HG02943 (cell line): ENCODE measurements around the gene STK17B.
"Not testable (repeated sequence)": the region's sequence is repeated elsewhere in the genome, so short reads cannot be mapped to it uniquely, and the experiment has no call there.

ENCODE experiments used
- ATAC-seq: cut with Tn5 transposase; IDR thresholded peaks from one replicate; pipeline ENCODE4 v1.9.1; 2021; ENCODE audit warnings: mild to moderate bottlenecking, low read depth, moderate library complexity; ENCODE audit not compliant: unreplicated experiment

The STK17B gene

DNA sequence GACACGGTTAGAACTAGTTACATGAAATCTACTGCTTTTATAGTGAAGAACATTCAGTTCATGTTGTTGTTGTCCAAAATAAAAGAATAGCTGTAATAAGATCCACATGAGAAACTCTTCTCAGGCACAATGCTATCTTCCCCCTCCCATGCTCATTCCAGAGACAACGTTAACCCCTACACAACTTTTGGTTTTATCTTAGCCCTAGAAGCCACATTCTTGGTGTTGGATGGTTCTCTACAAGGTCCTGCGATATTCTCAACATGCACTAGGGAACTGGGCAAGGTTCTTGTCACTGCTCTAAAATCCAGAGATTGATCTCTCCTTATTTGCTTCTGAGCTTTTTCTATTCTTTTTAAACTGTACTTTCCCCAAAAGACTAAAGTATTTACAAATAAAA lies 51.5 kb downstream of the STK17B start:
- ATAC-seq = no peak

DNA sequence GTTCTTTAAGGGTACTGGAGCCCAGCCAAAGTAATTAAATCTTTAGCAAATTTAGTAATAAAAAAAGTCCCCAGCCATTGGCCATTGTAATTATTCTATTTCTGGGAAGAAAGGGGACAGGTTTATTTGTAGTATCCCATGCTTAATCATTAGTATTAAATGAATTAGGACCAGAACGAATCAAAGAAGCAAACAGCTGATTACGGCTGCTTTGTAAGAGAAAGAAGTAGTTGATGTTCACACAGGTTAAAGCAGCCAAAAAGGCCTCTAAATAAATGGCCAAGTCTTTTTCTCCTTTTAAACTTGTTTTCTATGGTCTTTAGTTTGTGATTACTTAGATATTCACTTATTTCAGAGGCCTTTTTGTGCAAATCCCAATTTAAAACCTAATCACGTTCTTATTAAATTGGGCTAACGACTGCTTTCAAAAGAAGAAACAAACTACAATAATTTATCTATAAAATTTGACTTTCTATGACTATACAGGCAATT lies 54.1 kb downstream of the STK17B start:
- no peak for ATAC-seq

- no peak for ATAC-seq
Observed at GRCh38 chr2:196113061-196113974, 58.1 kb downstream of the STK17B start.

DNA sequence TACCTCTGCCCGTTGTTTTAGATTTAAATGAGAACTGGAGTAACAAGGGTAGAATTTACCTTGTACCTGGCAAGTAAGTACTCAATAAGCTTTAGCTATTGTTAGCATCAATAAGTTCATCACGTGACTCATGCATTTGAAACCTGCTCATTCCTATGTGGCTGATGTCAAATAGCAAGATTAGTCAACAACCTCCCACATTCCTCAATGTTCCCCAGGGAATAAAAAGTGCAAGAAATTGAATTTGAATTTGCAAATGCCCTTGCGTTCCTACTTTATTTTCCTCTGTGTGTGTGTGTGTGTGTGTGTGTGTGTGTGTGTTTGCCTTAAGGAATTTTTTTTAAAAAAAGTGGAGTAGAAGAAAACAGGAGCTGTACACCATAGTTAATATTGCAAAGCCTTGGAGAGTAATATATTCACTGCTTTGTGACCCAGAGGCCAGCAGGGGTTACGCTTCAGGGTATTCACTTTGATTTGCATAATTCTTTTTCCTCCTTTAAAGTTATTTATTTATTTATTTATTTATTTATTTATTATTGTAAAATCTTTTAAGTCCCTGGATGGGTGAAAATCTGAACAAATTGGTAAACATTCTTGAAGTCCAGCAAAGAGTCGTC lies 58.9 kb downstream of the STK17B start:
- ATAC-seq = no peak

GRCh38 chr2:196108604-196109003 lies 62.8 kb downstream of the STK17B start:
- ATAC-seq = no peak

GRCh38 chr2:196105951-196106350 lies 65.4 kb downstream of the STK17B start:
- ATAC-seq = no peak

- no peak for ATAC-seq
Observed at GRCh38 chr2:196104066-196104465, 67.3 kb downstream of the STK17B start.

DNA sequence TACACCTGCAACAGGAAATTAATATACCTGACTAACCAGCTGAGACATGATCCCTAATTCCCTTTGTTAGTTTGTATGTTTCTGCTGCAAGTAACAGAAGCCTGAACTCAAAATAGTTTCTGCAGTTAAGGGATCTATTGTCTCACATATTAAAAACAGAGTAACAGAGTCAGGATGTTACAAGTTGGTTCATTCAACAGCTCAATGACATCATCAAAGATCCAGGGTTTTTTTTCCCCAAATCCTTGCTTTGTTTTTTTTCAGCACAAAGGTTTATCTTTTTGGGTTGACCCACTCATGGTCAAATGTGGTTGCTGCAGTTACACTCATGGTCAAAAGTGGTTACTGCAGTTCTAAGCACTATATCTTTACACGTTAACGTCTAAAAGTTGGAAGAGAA lies 67.8 kb downstream of the STK17B start:
- no peak for ATAC-seq

DNA sequence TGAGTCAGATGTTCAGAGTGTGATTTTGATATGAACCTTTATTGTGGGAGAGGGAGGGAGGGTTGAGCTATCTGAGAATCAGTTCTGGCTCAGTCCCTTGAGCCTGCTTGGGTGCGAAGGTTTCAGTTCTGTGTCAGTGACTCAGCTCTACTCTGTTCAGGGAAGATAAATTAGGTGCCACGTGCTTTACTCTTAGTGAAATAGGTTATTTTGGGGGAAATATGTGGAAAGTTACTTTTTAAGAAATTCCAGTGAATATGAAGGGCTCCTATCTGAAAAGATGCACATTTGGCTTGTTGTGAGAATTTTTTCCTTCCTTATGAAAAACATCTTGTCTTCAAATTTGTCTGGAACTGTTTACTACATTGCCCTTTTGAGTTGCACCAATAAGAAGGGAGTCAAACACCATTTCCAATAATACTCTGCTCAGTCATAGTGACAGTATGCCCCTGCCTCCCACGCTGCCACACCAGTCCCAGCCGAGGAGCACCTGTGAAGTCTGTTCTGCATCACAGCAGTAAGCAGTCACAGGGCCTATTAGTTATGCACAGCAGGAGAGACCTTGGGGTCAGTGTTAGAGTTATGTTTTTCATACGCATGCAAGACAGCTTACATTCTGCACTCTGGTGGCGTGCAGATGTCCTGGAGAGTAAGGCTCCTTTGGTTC lies 69.9 kb downstream of the STK17B start:
- peak; percentile 88 for ATAC-seq

- ATAC-seq = no peak
Observed at GRCh38 chr2:196099916-196100315, 71.5 kb downstream of the STK17B start.

DNA sequence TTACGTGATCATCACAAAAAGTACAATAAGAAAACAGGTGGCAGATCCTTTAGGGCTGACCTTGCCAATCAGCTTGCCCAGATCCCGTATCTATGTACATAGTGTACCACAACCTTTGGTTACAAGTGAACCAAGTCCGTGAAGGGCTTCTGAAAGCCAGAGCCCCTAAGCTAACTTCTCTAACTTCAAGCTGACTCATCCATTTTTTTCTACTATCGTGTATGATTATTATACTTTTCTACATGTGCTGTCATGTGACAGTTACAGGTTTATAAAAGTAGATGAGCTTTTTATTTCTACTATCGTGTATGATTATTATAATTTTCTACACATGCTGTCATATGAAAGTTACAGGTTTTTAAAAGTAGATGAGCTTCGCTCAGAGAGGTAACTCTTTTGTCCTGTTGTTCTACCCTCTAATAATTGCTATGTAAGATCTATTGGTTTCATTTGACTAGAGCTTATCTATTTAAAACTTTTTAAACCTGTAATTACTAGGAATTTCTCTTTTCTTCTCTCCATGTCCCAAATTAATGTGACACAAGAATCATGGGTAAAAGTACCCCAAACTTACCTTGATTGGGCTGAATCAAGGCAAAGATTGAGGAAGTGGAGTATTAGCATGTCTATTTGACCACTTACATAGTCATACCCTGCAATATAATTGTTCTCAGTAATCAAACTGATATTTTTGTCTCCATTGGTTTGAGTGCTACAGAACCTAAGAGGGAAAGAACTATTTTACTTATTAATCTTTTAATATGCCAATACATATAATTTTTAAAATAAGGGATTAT lies 73.3 kb downstream of the STK17B start:
- ATAC-seq = no peak

DNA sequence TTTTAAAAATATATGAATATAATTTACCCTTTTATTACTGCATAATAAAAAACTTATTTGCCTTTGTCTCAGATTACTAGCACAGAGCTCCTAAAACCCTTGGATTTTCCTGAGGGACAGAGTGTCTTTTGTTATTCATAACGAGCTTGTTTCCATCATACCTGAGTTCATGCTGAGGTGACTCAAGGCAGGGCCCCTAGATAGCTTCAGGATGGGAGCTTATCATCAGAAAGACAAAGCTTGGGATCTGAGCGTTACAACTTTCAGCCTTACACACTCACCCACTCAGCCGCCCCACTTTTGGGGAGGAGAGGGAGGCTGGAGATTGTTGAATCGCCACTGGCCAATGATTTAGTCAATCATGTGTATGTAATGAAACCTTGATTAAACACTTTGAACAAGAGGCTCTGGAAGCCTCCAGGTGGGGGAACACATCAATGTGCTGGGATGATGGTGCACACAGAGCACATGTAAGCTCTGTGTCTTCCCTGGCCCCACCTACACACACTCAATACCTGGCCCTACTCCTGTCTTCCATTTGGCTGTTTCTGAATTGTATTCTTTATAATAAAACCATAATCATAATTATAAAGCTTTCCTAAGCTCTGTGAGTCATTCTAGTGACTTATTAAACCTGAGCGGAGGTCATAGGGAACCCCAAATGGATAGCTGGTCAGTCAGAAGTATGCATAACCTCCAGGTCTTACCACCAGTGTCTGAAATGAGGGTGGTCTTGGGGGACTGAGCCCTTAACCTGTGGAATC lies 74.2 kb downstream of the STK17B start:
- ATAC-seq = no peak

GRCh38 chr2:196096264-196096663 lies 75.1 kb downstream of the STK17B start:
- ATAC-seq = no peak

- ATAC-seq = not testable (repeated sequence)
Observed at GRCh38 chr2:196089448-196089847, 81.9 kb downstream of the STK17B start.

DNA sequence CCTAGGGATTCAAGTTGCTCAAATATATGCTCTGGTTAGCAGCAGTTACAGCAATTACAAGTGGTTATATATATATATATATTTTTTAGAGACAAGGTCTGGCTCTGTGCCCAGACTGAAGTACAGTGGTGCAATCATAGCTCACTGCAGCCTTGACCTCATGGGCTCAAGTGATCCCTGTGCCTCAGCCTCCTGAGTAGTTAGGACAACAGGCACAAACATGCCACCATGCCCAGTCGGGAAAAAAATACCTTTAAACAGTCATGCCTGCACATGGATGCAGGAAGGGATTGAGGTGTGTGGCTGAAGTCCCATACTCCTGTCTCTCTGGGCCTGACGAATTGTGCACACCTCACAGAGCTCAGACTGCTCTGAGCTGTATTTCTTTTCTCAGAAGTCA lies 83.2 kb downstream of the STK17B start:
- ATAC-seq = no peak

DNA sequence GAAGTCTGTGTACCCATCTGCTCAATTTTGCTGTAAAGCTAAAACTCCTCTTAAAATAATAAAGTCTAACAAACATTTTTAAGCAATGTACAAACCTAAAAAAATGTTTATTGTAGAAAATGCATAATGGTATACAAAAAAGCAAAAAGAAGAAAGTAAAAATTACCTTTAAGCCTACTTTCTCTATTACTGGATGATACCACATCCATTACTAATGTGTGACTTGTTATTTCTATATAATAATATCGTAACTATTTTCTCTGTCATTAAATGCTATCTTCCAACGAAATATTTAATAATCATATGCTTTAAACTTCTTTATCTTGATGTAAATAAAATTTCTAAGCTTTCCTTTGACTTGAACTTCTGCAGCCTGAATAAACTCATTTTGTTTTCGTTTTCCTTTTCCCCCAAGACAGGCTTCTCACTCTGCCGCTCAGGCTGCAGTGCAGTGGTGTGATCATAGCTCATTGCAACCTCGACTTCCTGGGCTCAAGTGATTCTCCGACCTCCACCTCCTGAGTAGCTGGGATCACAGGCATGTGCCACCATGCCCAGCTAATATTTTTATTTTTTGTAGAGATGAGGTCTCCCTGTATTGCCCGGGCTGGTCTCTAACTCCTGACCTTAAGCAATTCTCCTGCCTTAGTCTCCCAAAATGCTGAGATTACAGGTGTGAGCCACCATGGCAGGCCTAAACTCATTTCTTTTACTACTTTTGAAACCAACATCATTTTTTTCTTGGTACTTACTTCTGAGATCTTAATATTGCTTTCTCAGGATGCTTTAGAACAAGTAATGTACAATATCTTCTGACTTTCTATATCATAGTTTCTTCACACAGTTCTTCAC lies 84.6 kb downstream of the STK17B start:
- no peak for ATAC-seq

DNA sequence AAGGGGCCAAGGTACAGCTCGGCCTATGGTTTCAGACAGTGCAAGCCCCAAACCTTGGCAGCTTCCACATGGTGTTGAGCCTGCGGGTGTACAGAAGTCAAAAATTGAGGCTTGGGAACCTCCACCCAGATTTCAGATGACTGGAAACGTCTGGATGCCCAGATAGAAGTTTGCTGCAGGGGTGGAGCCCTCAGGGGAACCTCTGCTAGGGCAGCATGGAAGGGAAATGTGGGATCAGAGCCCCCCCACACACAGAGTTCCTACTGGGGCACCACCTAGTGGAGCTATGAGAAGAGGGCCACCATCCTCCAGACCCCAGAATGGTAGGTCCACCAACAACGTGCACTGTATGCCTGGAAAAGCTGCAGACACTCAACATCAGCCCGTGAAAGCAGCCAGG lies 87.8 kb downstream of the STK17B start:
- no peak for ATAC-seq
